CD4-positive, alpha-beta T cell treated with Interleukin-10 for 1 hour (primary cell): ENCODE measurements around the gene PSMD11.

Experiments
- DNase-seq: peaks from one replicate; pipeline ENCODE4 v3.0.0-alpha.2; 2020

Gene PSMD11

DNA sequence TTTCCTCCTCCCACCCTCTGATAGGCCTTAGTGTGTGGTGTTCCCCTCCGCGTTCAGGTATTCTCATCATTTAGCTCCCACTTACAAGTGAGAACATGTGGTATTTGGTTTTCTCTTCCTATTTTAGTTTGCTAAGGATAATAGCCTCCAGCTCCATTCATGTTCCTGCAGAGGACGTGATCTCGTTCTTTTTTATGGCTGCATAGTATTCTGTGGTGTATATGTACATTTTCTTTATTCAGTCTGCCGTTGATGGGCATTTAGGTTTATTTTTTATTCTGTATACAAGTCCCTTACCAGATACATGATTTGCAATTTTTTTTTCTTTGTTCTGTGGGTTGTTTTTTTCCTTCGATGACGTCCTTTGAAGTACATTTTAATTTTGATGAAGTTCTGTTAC is 23.6 kb downstream of the PSMD11 start:
- no peak for DNase-seq

DNA sequence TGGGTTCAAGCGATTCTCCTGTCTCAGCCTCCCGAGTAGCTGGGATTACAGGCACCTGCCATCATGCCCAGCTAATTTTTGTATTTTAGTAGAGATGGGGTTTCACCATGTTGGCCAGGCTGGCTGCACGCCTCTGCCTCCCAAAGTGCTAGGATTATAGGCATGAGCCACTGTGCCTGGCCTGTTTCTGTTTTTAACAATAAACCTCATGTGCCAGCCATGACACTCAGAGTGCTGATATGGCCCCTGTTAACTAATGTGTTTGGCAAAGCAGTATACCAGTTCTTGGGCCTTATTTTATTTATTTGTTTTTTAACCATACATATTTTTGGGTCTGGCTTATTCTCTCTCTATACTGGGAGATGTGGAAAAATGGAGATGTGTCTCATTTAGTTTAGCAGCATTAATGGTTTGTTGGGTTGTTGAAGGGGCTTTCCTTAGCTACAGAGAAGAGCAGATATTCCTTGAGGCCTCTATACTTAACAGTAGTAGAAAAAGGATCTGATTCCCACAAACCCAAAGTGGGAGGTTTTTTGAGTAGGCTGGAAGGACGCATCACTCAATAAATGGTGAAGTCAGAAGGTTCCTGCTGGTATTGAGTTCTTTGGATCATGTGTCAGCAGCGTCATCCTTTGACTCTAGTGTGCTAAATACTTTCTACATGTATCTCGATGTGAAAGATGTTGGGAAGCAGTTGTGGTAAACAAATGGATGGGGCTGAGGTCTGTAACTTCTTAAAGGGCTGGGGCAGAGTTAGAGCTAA is 26.3 kb downstream of the PSMD11 start:
- no peak for DNase-seq

DNA sequence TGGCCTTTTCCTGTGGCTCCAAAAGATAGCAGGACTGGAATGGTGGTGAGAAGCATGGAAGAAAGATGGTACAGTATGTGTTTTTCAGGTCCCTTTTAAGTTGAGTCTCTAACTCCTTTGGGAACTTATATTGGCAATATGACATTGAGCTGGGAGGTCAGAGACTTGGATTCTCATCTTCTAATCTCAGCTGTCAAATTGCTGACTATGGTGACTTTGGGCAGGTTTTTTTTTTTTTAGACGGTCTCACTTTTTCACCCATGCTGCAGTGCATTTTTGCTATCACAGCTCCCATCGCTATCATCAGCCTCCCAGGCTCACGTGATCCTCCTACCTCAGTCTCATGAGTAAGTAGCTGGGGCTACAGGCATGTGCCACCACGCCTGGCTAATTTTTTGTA is 27.3 kb downstream of the PSMD11 start:
- no peak for DNase-seq

DNA sequence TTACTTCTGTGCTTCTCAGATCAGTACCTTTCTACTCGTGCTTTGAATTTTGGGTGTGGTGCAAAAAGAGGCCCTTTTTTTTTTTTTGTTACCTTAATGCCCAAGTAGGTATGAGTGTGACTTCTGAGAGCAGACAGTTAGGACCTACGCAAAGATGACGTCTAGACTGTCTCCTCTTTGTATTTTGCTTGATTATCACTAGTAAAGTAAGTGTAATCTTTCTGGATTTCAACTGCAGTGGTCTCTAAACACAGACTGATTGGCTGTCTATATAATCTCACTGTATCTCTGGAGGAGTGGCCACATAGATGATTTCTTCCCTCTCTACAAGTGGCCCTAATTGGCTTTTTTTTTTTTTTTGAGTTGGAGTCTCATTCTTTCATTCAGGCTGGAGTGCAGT is 30.9 kb downstream of the PSMD11 start:
- DNase-seq: no peak

DNA sequence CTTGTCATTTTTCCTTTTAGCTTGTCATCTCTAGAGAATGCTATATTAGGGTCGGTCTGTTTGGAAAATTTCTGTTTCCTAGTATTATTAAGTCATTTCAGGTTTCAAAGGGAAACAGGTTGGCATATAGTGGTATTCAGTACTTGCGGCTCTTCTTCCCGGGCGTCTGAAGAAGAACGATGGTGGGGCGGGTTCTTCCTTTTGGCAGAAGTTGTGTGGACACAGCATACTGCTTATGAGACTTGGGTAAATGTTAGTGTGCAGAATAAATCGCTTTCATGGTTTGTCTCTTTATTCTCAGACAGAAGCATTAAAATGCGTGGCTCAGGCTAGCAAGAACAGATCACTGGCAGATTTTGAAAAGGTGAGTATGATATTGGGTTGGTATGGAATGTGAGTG is 32.9 kb downstream of the PSMD11 start:
- DNase-seq: no peak

DNA sequence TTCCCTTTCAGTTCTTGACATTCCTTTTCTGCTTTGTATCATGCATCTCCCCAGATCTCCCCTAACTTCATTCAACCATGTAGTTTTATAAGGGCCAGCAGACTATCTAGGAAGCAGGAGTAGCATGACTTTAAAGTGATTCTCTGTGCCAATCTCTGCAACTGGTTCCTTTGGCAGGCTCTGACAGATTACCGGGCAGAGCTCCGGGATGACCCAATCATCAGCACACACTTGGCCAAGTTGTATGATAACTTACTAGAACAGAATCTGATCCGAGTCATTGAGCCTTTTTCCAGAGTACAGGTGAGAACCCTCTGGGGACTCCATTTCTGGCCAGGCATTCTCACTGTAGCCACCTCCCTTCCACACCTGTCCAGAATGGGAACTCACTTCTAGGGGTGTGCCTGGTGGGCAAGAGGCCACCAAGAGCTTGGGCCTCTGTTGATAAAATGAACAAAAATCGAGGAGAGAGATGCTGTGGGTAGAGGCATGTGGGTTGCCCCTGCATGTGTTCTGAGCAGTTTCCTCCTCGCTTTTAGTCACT is 34.8 kb downstream of the PSMD11 start:
- DNase-seq: no peak

DNA sequence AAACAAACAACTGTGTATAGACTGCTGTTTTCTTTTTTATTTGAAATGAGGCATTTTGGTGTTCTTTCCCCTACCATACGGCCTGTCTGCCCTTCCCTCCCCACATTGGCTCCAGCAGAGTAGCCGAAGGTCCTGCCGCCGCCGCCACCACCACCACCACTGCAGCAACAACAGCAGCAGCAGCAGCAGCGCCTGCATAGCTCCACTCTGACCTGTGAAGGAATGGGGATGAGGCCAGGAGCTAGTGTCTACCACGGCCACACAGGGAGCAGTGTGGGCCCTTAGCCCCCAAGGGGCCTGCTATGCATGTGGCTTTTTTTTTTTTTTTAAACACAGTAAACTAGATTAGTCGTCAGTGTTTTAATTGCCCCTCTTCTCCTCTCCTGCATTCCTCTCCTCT is 36.9 kb downstream of the PSMD11 start:
- DNase-seq: no peak

DNA sequence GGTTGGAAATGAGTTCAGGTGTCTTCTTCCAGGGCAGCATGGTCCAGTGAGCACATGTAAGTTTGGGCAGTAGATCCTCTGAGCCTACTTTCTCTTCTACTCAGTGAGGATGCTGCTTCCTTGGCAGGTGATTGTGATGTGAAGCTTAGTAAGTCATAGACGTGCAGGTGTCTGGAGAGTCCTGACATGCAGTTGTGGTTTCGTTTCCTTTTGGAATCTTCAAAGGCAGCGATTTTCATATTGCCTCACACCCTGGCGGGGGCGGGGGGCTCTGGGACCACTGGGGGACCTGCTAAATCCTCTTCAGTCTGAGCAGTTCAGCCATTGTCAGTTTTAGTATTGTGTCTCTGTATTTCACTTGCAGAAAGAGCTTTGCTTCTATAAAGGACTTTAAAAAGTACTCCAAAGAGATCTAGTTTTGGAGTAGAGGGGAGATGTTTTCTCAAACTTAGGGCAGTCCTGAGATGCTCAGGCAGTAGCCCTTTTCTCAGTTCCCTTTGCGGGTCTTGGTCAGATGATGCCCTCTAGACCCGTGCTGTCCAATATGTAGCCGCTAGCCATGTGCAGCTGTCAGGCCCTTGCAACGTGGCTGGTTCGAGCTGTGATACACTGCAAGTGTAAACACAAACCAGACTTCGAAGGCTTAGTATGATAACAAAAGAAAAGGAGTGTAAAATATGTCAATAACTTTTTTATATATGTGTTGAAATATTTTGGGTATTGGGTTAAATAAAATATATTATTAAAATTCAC is 38.4 kb downstream of the PSMD11 start:
- DNase-seq: no peak

DNA sequence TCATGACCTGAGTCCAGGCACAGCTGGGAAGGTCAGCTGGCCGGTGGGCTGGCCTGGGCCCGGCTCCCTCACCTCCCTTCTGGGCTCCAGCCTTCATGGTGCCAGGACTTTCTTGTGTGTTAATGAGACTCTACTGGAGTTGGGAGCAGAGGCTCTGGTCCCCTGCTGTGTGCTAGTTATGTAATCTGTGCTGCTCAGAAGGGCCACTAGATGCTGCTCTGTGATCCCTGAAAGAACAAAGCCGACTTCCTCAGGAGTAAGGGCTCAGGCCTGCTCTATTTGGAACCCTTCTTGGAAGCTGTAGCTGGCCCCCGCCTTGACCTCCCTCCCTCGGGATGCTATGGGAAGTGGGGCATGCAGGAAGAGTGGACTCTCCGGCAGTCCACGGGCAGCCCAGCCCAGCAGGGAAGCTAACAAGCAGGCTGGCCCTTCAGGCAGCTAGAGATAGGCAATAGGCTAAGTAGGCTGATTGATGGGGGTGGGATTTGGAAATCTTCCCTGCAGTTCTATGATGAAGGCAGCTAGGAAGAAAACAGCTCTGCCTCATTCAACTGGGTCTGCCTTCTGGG is 39.2 kb downstream of the PSMD11 start:
- DNase-seq: peak; percentile 68

DNA sequence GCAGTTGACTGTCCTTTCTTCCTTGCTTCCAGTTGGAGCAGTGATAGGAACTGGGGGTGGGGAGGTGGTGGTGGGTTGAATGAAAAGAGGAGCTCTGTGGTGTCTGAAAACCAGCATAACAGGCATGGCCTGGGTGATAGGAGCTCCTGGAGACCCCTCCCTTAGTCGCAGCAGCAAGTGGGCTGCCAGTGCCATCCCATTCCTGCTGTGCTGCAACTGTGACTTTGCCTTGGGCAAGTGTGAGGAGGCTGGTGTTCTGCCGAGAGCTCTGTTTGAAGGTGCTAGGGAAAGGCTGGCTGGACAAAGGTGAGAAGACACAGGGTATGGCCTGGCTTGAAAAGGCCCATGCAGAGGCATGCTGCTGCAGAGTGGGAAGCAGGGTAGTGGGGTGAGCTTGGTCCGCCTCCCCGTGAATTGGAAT is 39.7 kb downstream of the PSMD11 start:
- DNase-seq: no peak

DNA sequence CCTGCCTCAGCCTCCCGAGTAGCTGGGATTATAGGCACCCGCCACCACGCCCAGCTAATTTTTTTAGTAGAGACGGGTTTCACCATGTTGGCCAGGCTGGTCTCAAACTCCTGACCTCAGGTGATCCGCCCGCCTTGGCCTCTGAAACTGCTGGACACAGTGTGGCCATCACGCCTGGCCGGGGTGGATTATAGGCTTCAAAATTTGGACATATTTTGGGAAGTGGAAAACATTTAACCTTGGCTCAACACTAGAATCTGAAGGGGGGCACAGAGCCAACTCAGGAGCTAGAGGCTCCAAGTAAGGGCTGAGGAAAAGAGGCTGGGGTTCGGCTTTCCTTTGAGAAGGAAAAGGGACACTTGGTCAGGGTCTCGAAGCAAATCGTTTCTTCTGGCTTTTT is 40.3 kb downstream of the PSMD11 start:
- DNase-seq: no peak

DNA sequence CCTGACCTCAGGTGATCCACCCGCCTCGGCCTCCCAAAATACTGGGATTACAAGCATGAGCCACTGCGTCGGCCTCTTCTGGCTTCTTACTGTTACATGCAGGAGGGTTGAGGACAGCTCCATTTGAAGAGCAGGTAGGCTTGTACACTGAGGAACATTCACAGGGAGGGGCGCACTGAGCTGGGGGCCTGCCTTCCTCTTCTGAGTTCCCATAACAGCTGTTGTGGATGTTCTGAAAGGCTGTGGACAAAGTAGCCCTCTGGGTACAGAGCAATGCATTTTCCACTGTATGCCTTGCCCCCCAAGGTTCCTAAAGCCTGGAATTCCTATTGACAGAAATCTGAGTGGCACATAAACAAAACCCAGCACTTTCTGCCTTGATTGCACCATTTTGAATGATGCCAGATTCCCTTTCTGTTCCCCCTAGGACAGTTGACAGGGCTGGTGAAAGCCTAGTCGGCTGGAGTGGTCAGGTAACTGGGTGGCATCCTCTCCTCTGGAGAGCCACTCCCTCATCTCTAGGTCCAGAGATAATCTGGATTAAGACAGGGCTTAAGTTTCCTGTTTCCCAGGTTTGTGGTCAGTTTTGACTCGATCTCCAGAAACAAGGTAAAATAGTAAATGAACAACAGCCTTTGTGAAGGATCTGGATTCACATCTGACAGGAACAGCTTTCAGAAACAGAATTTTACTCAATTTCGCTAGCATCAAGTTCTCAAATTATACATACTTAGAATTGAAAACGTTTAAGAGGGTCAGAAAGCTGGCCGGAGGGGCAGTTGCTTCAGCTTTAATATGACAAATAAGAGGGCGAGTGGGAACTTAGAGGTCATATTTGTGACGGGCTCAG is 41.2 kb downstream of the PSMD11 start:
- no peak for DNase-seq

DNA sequence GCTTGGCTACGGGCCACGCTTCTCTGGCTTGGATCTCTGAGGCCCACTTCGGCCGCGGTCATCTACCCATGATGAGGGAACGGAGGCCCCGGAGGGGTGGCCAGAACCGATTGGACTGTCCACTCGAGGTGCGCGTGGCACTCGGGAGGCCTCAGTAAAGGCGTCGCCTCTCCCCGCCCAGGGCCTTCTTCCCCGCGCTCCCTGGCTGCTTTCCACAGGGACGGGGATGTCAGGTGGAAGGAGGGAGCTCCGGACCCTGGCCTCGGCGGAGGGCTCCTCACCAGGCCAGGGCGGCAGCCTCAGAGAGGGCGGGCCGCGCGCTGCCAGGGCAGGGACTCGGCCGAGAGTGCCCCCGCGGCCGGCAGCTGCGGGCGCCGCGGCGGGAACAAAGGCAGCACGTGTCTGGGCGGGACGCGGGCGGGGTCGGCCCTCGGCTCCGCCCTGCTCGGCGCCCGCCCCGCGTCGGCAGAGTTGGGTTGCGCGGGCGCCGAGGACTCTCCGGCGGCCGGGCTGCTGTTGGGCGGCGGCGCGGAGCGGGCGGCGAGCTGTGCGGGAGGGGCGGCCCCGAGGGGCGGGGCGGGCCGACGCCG is 41.9 kb downstream of the PSMD11 start:
- peak; percentile 74 for DNase-seq

DNA sequence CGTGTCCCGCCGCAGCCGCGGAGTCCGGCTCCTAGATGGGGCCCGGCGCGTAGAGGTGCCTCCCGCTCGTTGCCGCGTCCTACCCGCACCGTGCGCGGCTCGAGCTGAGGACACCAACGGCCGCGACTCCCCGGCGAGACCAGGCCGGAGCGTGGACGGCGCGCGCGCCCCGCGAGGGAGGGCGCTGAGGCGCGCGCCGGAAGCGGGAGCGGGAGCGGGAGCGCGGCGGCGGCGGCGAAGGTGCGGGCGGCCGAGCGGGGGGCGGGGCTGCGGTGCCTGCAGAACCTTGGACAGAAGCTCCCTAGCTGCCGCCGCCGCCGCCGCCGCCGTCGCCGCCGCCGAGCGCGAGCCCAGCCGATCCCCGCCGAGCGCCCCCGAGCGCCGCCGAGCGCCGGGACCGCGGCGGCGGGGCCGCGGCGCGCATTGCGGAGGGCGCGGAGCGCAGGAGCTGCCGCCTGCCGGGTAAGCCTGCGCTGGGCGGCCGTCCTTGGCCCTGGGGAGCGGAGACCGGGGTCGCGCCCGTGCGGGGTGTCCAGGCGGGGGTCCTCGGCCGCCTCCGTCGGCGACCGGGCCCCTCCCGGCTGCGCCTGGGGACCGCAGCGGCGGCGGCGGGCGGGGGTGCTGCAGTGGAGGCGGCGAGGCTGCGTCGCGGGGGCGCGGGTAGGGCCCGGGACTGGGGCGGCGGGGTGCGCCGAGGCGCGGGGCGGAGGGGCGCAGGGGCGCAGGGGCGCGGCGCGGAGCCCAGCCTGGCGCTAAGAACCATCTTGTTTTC is 42.6 kb downstream of the PSMD11 start, which contains the start of gene CDK5R1:
CDK5R1 (plus strand) TSS at position 293 of the 772 bp plus-strand sequence. CDS start 628 bp downstream, outside the sequence.
- peak; percentile 78 for DNase-seq

DNA sequence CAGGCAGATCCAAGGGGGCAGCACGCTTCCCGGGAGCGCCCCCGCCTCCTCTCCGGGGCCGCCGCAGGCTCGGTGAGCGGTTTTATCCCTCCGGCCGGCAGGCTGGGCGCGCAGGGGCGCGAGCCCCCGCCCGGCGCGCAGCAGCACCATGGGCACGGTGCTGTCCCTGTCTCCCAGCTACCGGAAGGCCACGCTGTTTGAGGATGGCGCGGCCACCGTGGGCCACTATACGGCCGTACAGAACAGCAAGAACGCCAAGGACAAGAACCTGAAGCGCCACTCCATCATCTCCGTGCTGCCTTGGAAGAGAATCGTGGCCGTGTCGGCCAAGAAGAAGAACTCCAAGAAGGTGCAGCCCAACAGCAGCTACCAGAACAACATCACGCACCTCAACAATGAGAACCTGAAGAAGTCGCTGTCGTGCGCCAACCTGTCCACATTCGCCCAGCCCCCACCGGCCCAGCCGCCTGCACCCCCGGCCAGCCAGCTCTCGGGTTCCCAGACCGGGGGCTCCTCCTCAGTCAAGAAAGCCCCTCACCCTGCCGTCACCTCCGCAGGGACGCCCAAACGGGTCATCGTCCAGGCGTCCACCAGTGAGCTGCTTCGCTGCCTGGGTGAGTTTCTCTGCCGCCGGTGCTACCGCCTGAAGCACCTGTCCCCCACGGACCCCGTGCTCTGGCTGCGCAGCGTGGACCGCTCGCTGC is 43.3 kb downstream of the PSMD11 start:
- DNase-seq: no peak

DNA sequence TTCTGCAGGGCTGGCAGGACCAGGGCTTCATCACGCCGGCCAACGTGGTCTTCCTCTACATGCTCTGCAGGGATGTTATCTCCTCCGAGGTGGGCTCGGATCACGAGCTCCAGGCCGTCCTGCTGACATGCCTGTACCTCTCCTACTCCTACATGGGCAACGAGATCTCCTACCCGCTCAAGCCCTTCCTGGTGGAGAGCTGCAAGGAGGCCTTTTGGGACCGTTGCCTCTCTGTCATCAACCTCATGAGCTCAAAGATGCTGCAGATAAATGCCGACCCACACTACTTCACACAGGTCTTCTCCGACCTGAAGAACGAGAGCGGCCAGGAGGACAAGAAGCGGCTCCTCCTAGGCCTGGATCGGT is 43.9 kb downstream of the PSMD11 start:
- DNase-seq: no peak

DNA sequence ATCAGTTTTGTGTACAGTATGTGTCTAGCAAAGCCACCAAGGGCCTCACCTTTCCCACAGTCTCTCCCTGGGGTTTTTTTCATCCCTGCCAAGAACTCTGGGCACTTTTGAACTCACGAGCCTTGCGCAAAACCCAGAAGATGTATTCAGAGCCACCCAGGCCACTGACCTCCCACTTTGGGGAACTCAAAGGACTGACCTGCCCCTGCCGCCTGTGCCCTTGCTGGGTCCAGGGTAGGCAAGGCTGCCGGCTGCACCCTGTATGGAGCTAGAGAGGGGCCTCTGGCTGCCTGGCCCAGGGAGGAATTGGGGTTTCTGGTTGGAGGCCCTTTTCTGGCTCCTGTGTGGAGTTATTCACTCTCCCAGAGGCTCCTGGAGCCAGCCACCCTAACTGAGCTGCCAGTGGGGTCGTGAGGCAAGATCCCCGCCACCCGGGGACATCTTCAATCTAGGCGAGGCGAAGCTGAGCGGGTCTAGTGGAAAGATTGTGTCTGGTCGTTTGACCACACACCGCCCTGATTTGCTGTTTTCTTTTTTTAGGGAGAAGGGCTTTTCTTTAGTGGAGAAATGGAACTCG is 44.4 kb downstream of the PSMD11 start:
- no peak for DNase-seq

DNA sequence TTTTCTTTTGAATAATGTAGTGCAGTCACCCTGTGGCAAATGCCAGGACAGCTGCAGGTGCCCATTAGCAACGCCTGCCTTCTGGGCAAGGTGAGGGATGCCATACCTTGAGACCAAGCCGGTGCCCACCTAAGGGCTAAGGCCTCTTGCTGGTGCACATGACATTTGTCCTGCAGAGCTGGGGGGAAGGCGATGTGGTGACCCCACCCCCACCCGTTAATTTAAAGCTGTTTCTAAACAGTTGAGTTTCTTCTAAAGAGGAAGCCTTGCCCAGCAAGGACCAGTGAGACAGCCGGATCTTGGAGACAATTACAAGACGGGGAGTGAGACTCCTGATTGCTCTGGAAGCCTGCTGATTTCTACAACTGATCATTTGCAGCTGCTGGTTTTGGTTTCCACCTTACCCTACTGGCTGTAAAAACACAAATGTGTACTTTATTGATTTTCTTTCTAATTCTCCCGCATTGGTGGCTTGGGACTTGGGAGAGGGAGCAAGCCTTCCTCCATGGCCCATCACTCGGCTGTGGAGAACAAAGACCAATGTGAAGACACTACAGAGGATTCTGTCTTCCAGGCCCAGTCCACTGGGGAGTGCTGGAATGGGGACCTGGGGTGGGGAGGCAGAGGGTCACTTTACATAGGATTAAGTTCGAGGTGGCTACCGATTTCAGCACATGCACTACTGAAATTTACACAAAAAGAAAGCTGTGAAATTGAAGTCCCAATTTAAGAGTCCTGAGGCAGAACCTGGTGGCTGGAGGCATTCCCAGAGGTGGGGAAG is 45.2 kb downstream of the PSMD11 start:
- no peak for DNase-seq

DNA sequence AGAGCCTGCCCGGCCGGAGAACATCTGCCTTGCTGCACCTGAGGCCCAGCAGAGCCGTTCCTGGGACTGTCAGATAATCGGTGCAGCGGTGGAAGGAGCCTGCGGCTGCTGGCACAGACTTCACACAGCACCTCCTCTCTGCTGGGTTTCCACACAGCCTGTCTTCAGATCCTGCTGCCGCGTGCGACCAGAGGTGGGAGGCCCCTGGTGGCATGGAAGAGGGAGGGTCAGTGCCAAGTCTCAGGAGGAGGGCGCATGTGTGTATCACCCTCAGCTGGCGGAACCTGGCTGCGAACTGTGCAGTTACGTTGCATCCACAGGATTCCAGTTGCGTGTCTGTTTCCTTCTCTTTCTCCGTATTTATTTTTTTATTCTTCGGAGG is 45.8 kb downstream of the PSMD11 start:
- DNase-seq: no peak
